GM19324 (cell line): ENCODE data around the gene TMEM151A.
A peak's percentile ranks its signal among the peaks of the same experiment; 100 is the strongest.
"Not testable (repeated sequence)": the region's sequence is repeated elsewhere in the genome, so short reads cannot be mapped to it uniquely, and the experiment has no call there.

Experiments used
- ATAC-seq: cut with Tn5 transposase; IDR thresholded peaks from one replicate; pipeline ENCODE4 v1.9.1; 2021; ENCODE audit warnings: mild to moderate bottlenecking, moderate library complexity; ENCODE audit not compliant: unreplicated experiment, low FRiP score

TMEM151A gene

GRCh38 chr11:66297610-66298009 is 5.9 kb downstream of the TMEM151A start:
- ATAC-seq, result no peak

- ATAC-seq, result no peak
Observed at GRCh38 chr11:66299186-66299585, 7.5 kb downstream of the TMEM151A start.

GRCh38 chr11:66302656-66303055 is 11.0 kb downstream of the TMEM151A start:
- ATAC-seq, result no peak

DNA sequence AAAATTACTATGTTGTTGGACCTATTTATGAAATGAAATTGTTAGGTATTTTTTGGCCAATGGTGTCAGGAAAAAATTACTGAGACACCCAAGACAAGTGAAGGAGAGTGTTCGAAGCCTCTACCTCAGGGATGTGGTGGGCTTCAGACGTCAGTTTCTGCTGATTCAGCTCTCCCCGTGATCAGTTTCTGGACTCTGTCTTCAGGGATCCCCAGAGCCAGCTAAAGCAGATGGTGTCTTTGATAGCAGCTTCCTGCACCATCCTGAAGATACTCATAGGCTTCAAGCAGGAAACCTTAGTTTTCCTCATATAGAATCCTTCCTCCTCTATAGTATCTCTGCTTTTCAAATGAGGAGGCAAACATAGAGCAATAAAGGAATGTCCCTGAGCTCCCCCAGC is 17.8 kb downstream of the TMEM151A start:
- ATAC-seq, result no peak

- ATAC-seq, result no peak
Observed at GRCh38 chr11:66310324-66310723, 18.6 kb downstream of the TMEM151A start.

GRCh38 chr11:66310803-66311440 is 19.2 kb downstream of the TMEM151A start:
- not testable (repeated sequence) for ATAC-seq

DNA sequence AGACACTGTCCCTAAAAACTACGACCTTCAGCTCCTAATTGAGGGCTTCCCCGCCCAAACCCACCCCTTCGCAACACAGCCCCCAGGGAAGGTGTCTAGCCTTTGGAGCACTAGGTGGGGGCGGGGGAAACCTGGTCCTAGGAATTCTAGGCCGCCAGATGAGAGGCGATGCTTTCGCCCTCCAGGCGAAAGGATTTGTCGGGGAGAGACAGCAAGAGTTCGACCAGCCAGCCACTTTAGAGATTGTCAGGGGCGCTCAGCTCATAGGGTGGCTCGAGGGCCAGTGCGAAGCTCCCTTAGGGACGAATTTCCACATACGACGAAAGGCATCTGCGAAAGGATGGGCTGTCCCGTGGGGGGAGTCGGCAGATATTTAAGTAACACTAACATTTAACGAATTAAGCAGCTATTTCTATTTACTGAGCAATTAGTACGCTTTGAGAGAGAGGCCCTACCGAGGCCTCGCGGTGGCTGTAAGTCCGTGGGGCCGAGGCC is 19.8 kb downstream of the TMEM151A start:
- no peak for ATAC-seq

- peak; percentile 69 for ATAC-seq
Observed at GRCh38 chr11:66311965-66312548, 20.4 kb downstream of the TMEM151A start.

GRCh38 chr11:66312549-66313320 is 21.0 kb downstream of the TMEM151A start:
- ATAC-seq, result peak; percentile 43

- no peak for ATAC-seq
Observed at GRCh38 chr11:66313321-66314185, 21.9 kb downstream of the TMEM151A start.

DNA sequence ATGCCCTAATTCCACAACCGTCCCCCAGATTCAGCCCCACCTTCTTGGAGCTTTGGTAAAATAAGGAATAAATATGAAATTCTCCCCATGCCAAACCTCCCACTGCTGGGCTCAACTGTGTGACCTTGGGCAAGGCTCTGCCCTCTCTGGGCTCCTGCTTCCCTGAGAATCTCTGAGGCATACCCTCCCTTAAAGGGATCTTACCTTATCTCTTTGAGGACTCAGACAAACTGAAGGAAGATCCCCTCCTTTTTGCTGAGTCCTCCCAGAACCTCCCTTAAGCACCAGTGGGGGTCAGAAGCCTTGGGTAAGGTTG is 22.4 kb downstream of the TMEM151A start:
- no peak for ATAC-seq

GRCh38 chr11:66314561-66315497 is 23.1 kb downstream of the TMEM151A start:
- no peak for ATAC-seq

DNA sequence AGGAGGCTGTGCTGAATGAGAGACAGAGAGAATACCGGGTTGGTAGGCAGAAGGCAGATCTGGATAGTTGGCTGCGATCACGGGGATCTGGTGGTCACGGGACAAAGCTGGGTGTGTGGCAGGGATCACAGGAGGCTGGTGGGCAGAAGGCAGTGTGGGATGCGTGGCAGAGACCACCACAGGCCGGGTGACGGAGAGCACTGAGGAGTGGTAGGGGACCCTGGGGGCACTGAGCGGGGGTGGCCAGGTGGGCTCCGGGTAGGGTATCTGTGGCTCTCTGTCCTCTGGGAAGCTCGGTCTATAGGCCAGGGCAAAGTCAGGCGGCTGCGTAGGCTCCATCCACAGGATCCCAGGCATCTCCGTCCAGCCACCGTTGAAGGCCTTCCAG is 23.8 kb downstream of the TMEM151A start:
- ATAC-seq, result no peak

DNA sequence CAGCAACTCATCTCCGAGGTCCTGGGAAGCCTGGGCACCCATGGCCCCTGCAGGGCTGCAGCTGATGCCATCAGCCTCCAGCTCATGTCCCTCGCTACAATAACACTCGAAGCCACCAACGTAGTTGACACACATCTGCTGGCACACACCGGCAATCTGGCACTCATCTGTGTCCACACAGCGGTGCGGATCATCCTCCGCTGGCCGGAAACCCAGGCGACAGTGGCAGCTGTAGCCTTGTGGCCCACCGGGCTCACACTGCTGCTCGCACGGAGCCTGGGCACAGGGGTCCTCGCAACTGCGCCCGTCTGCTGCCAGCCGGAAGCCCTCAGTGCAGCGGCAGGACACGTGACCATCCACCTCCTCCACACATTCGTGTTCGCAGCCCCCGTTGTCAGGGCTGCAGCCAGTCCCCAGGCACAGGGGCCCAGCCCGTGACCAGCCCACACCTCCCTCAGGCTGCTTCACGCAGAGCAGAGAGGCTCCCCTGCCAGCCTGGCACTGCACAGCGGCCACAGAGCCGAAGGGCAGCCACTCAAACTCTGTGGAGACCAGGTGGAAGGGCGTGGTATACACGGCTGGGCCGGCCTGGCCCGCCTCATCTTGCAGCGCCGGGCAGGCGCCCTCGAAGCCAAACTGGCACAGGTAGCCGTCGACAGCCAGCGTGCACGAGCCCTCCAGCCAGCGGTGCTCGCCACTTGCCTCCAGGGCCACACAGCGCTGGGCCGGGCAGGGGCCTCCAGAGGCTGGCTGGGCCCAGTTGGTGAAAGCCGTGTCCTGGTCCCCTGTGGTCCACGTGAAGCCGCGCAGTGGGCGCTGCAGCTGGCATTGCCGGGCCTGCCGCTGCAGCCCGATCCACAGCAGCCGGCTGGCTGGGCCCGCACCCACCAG is 24.5 kb downstream of the TMEM151A start:
- no peak for ATAC-seq

DNA sequence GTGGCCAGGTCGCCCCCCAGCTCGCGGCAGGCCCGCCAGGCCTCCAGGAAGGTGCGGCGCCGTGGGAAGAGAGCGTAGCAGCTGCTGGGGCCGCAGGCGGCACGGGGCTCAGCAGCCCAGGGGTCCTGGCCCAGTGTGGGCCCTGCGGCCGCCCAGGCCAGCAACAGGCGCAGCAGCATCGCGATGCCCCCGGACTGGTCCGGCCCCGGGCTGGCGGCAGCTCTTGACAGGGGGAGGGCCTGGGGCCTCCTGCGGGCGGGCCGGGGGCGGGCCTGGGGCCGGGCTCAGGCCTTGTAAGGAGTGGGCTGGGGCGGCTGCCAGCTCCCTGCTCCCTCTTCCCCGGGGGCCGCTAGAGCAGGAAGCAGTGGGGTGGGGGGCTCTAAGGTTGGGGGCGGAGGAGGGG is 25.2 kb downstream of the TMEM151A start, which contains the start of gene CD248:
CD248 (minus strand) TSS at position 196 of the 403 bp plus-strand sequence; CDS start at position 179, 17 bp downstream.
- no peak for ATAC-seq

DNA sequence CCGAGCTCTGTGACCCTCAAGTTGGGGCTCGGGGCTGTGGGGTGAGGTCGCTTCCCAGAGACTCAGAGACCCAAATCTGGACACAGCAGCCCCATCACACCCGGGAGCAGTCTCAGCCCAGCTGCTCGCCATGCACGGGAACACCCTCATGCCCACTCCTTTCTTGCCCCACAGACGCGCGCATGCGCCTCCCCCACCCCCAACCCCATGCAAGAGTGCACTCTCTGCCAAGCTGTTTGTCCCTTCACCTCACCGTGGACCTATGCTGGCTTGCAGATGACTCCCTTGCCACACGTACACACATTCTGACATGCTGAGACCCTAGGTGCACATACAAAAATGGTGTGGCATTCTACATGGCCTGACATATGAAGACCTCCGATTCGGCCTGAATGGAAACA is 25.6 kb downstream of the TMEM151A start:
- ATAC-seq, result no peak

GRCh38 chr11:66317723-66318599 is 26.3 kb downstream of the TMEM151A start:
- ATAC-seq, result no peak

GRCh38 chr11:66318600-66318970 is 26.9 kb downstream of the TMEM151A start:
- ATAC-seq, result no peak
